LNCAP (cell line): ENCODE data around the gene MICAL1.

Source experiments
- CTCF ChIP-seq: fragments of 450-650 bp; IDR thresholded peaks from 2 replicates; pipeline ENCODE4 v1.5.1; 2017; ENCODE audit warnings: mild to moderate bottlenecking

Gene MICAL1

GRCh38 chr6:109449064-109449794, 6.3 kb downstream of the MICAL1 start:
- TF ChIP-seq CTCF = no peak

GRCh38 chr6:109448615-109449014, 7.0 kb downstream of the MICAL1 start:
- TF ChIP-seq CTCF = no peak

GRCh38 chr6:109447878-109448555, 7.6 kb downstream of the MICAL1 start:
- no peak for TF ChIP-seq CTCF

- TF ChIP-seq CTCF = no peak
Measured at GRCh38 chr6:109447087-109447486, 8.5 kb downstream of the MICAL1 start.

GRCh38 chr6:109446541-109446940, 9.0 kb downstream of the MICAL1 start:
- TF ChIP-seq CTCF = no peak

- TF ChIP-seq CTCF = no peak
Measured at GRCh38 chr6:109446072-109446471, 9.5 kb downstream of the MICAL1 start.

- TF ChIP-seq CTCF = no peak
Measured at GRCh38 chr6:109445382-109445781, 10.2 kb downstream of the MICAL1 start.
